Glomerular visceral epithelial cell (primary cell): Measurements from ENCODE around the gene GLIPR1L2.

Experiments used
- DNase-seq: peaks from one replicate; pipeline ENCODE4 v3.0.0-alpha.2; 2016; ENCODE audit errors: extremely low spot score

GLIPR1L2 gene

GRCh38 chr12:75478116-75478794 is 87.4 kb downstream of the GLIPR1L2 start:
- no peak for DNase-seq

DNA sequence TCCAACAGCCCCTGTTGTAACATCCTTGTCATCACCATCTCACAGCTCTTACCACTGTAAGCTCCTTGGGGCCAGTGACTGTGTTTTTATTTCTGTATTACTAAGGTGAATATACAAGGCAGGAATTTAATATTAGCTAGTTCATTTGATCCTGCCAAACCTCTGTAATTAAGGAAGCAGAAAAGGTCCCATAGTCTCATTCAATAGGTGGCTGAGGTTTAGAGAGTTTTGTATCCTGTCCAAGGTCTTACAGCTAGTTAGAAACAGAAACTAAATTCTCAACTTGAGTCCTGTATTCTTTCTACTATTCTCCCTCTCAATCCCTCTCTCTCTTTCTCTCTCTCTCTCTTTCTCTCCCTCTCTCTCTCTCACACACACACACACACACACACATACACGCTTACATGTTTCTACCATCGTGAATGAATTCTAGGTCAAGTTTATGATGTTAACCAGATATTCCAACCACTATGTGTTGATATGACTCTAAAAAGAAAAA is 89.1 kb downstream of the GLIPR1L2 start:
- peak; percentile 43 for DNase-seq

DNA sequence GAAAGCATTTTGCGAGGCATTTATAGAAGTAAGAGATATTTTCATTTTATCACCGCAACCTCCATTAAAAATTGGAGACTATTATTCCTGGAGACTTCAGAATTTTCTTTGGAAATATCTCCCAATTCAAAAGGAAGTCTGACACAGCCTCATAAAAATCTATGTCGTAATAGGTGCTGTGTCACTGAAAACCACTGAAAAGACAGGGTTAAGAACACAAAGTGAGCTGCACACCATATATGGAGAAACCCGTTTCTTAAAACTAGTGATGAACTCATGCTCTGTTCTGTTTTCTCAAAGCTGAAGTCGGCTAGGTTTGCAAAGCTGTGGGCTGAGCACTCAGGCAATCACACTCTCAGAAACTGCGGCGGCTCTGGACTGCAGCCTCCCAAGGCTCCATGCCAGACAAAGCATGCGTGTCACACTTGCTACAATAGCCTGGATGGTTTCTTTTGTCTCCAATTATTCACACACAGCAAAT is 89.6 kb downstream of the GLIPR1L2 start, which contains the start of gene GLIPR1:
Gene GLIPR1, plus strand, starts transcription at position 287 of the 481 bp plus-strand sequence. Its CDS starts 126 bp downstream, at position 413.
- peak; percentile 92 for DNase-seq

- peak; percentile 23 for DNase-seq
Observed at GRCh38 chr12:75481013-75481705, 90.3 kb downstream of the GLIPR1L2 start.

GRCh38 chr12:75481774-75482173 is 90.9 kb downstream of the GLIPR1L2 start:
- peak; percentile 29 for DNase-seq
